ENCODE results near the gene ARID3A.

DNA sequence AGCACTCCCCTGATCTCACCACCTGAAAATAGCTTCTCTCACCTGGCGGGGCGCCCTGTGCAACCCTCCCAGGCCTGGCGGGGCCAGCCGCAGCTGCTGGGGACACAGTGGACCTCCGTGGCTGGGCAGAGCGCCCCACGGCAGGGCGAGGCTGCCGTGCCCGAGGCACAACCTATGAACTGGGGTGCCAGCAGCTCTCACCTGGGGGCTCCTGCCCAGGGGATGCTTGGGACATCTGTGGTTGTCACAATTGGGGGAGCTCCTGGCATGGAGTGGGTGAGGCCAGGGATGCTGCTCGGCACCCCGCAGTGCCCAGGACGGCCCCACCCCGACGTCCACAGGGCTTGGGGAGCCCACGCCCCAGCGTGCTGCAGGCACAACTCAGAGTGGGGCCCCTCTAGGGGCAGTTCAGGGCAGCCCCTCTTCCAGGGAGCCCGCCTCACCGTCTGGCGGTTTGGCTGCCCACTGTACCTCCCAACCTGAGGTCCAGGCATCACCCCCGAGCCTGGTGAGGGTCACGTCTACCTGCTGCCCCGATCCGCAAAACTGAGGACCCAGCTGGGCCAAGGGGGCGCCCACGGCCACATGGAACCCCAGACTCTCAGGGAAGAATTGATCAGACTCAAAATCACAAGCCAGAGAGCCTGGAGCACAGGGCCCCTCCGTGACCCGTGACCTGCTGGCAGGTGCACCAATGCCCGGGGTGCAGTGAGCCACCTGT, 89.4 kb downstream of the ARID3A start:
- TF ChIP-seq ZNF34 (CRISPR knock-in tag; IDR thresholded peaks at IDR 0.05; ENCODE audit: borderline replicate concordance): no peak
- no peak for TF ChIP-seq ELF4 (CRISPR knock-in tag; IDR thresholded peaks at IDR 0.05; ENCODE audit: borderline replicate concordance)
- no peak for TF ChIP-seq GATAD1 (CRISPR knock-in tag; IDR thresholded peaks at IDR 0.05)
- no peak for TF ChIP-seq SETDB1 (CRISPR knock-in tag; IDR thresholded peaks at IDR 0.05; ENCODE audit: borderline replicate concordance)
- TF ChIP-seq, protein P1, sequence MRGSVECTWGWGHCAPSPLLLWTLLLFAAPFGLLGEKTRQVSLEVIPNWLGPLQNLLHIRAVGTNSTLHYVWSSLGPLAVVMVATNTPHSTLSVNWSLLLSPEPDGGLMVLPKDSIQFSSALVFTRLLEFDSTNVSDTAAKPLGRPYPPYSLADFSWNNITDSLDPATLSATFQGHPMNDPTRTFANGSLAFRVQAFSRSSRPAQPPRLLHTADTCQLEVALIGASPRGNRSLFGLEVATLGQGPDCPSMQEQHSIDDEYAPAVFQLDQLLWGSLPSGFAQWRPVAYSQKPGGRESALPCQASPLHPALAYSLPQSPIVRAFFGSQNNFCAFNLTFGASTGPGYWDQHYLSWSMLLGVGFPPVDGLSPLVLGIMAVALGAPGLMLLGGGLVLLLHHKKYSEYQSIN (CRISPR knock-in tag; IDR thresholded peaks at IDR 0.05; ENCODE audit: borderline replicate concordance): no peak
- TF ChIP-seq, protein P2, sequence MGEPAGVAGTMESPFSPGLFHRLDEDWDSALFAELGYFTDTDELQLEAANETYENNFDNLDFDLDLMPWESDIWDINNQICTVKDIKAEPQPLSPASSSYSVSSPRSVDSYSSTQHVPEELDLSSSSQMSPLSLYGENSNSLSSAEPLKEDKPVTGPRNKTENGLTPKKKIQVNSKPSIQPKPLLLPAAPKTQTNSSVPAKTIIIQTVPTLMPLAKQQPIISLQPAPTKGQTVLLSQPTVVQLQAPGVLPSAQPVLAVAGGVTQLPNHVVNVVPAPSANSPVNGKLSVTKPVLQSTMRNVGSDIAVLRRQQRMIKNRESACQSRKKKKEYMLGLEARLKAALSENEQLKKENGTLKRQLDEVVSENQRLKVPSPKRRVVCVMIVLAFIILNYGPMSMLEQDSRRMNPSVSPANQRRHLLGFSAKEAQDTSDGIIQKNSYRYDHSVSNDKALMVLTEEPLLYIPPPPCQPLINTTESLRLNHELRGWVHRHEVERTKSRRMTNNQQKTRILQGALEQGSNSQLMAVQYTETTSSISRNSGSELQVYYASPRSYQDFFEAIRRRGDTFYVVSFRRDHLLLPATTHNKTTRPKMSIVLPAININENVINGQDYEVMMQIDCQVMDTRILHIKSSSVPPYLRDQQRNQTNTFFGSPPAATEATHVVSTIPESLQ (CRISPR knock-in tag; conservative IDR thresholded peaks at IDR 0.05): no peak
- TF ChIP-seq, protein P3, sequence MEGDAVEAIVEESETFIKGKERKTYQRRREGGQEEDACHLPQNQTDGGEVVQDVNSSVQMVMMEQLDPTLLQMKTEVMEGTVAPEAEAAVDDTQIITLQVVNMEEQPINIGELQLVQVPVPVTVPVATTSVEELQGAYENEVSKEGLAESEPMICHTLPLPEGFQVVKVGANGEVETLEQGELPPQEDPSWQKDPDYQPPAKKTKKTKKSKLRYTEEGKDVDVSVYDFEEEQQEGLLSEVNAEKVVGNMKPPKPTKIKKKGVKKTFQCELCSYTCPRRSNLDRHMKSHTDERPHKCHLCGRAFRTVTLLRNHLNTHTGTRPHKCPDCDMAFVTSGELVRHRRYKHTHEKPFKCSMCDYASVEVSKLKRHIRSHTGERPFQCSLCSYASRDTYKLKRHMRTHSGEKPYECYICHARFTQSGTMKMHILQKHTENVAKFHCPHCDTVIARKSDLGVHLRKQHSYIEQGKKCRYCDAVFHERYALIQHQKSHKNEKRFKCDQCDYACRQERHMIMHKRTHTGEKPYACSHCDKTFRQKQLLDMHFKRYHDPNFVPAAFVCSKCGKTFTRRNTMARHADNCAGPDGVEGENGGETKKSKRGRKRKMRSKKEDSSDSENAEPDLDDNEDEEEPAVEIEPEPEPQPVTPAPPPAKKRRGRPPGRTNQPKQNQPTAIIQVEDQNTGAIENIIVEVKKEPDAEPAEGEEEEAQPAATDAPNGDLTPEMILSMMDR (CRISPR knock-in tag; IDR thresholded peaks at IDR 0.05): no peak
- TF ChIP-seq CREB1 (IDR thresholded peaks at IDR 0.05): no peak
- TF ChIP-seq CREB1 (CRISPR knock-in tag; IDR thresholded peaks at IDR 0.05): no peak
- TF ChIP-seq NR2F6 (IDR thresholded peaks at IDR 0.05): no peak
- TF ChIP-seq NR2F6 (CRISPR knock-in tag; IDR thresholded peaks at IDR 0.05): no peak

Measured in HepG2 (cell line).